ENCODE results near the gene TP53.

Gene TP53

GRCh38 chr17:7636163-7636562 is 51.1 kb downstream of the TP53 start:
- Histone ChIP-seq H3K4me2 (ENCODE audit: low read length) (no peak overlapping the region), H3K4me1 (ENCODE audit: control insufficient read depth, low read length) (no peaks in the 10 kb centered on the region)

GRCh38 chr17:7634384-7634783 is 52.9 kb downstream of the TP53 start:
- Histone ChIP-seq H3K79me2 (ENCODE audit: control insufficient read depth, low read length) (no peaks in the 10 kb centered on the region), H3K27ac (ENCODE audit: low read depth, low read length) (no peak overlapping the region), H3K9me2 (replicated peaks; ENCODE audit: control insufficient read depth, low read length) (no peaks in the 10 kb centered on the region), H3K9me3 (ENCODE audit: control insufficient read depth, insufficient read depth, low read length) (no peaks in the 10 kb centered on the region), H4K20me1 (ENCODE audit: control insufficient read depth, insufficient read depth, low read depth, low read length) (no peaks in the 10 kb centered on the region), H3F3A (ENCODE audit: control insufficient read depth, insufficient read depth) (no peaks in the 10 kb centered on the region), H3K4me1 (ENCODE audit: control insufficient read depth, low read length) (no peaks in the 10 kb centered on the region), H3K4me2 (ENCODE audit: low read length) (no peak overlapping the region), H3K4me3 (ENCODE audit: low read length) (no peak overlapping the region), H3K27me3 (ENCODE audit: control insufficient read depth, low read length) (no peaks in the 10 kb centered on the region; the same call in 1 of the 2 replicates), H3K36me3 (ENCODE audit: control insufficient read depth, low read length) (no peaks in the 10 kb centered on the region)
- TF ChIP-seq CTCF (IDR thresholded peaks at IDR 0.05; ENCODE audit: low read depth, low read length, poor library complexity, severe bottlenecking): peak; percentile 45
- no peak for TF ChIP-seq EZH2phosphoT487 (IDR thresholded peaks at IDR 0.05; ENCODE audit: borderline replicate concordance, low read length)

More at GRCh38 chr17:7636163-7636562, 51.1 kb downstream of the TP53 start:
- no peak for TF ChIP-seq EZH2phosphoT487 (IDR thresholded peaks at IDR 0.05; ENCODE audit: borderline replicate concordance, low read length)
- no peak for TF ChIP-seq CTCF (IDR thresholded peaks at IDR 0.05; ENCODE audit: low read depth, low read length, poor library complexity, severe bottlenecking)
- Histone ChIP-seq H3K27ac (ENCODE audit: low read depth, low read length) (no peak overlapping the region), H3K27me3 (ENCODE audit: control insufficient read depth, low read length) (no peaks in the 10 kb centered on the region; the same call in 1 of the 2 replicates), H3K9me3 (ENCODE audit: control insufficient read depth, insufficient read depth, low read length) (no peaks in the 10 kb centered on the region), H3K36me3 (ENCODE audit: control insufficient read depth, low read length) (no peaks in the 10 kb centered on the region), H3K4me3 (ENCODE audit: low read length) (no peak overlapping the region), H3K9me2 (replicated peaks; ENCODE audit: control insufficient read depth, low read length) (no peaks in the 10 kb centered on the region), H3F3A (ENCODE audit: control insufficient read depth, insufficient read depth) (no peaks in the 10 kb centered on the region), H4K20me1 (ENCODE audit: control insufficient read depth, insufficient read depth, low read depth, low read length) (no peaks in the 10 kb centered on the region), H3K79me2 (ENCODE audit: control insufficient read depth, low read length) (no peaks in the 10 kb centered on the region)

- no peaks in the 10 kb centered on the region for H3K36me3 ChIP-seq (ENCODE audit: control insufficient read depth, low read length)
- TF ChIP-seq EZH2phosphoT487 (IDR thresholded peaks at IDR 0.05; ENCODE audit: borderline replicate concordance, low read length): no peak
- no peak for TF ChIP-seq CTCF (IDR thresholded peaks at IDR 0.05; ENCODE audit: low read depth, low read length, poor library complexity, severe bottlenecking)
- no peaks in the 10 kb centered on the region for H3K9me2 ChIP-seq (replicated peaks; ENCODE audit: control insufficient read depth, low read length)
- H3F3A ChIP-seq (ENCODE audit: control insufficient read depth, insufficient read depth): no peaks in the 10 kb centered on the region
- H3K4me3 ChIP-seq (ENCODE audit: low read length): no peak overlapping the region
- no peaks in the 10 kb centered on the region for H3K79me2 ChIP-seq (ENCODE audit: control insufficient read depth, low read length)
- no peak overlapping the region for H3K4me2 ChIP-seq (ENCODE audit: low read length)
- H3K9me3 ChIP-seq (ENCODE audit: control insufficient read depth, insufficient read depth, low read length): no peaks in the 10 kb centered on the region
- H3K27me3 ChIP-seq (ENCODE audit: control insufficient read depth, low read length): no peaks in the 10 kb centered on the region; the same call in 1 of the 2 replicates
- no peak overlapping the region for H3K27ac ChIP-seq (ENCODE audit: low read depth, low read length)
- H3K4me1 ChIP-seq (ENCODE audit: control insufficient read depth, low read length): no peaks in the 10 kb centered on the region
- no peaks in the 10 kb centered on the region for H4K20me1 ChIP-seq (ENCODE audit: control insufficient read depth, insufficient read depth, low read depth, low read length)
These were observed 54.2 kb downstream of the TP53 start for GRCh38 chr17:7633093-7633492.
